Stomach (tissue), 4 donors: ENCODE measurements around the gene SMAD3.

Source experiments
- CTCF ChIP-seq, 7 experiments: fragments of 450-650 bp in 4 of 7; fragments of 200-600 bp in 3 of 7; sonication (generic) in 3 of 7; IDR thresholded peaks; one replicate each; pipeline ENCODE4 v1.5.1; 2016 to 2019; ENCODE audit warnings: antibody characterized with exemption in 7 of 7, control low read depth in 2 of 7, mild to moderate bottlenecking in 1 of 7
- EP300 ChIP-seq: sonication (generic); formaldehyde crosslinking; IDR thresholded peaks from one replicate; pipeline ENCODE4 v1.6.1; 2017; ENCODE audit warnings: antibody characterized with exemption
- POLR2A ChIP-seq, 4 donors: fragments of 450-650 bp; IDR thresholded peaks; one replicate each; pipeline ENCODE4 v1.6.1; 2016; ENCODE audit warnings: antibody characterized with exemption in 4 of 4, control low read depth in 2 of 4, mild to moderate bottlenecking in 1 of 4, moderate library complexity in 1 of 4
- POLR2AphosphoS5 ChIP-seq, 3 donors: sonication (generic); formaldehyde crosslinking; IDR thresholded peaks; one replicate each; pipeline ENCODE4 v1.6.1; 2016; ENCODE audit warnings: antibody characterized with exemption in 3 of 3

GRCh38 chr15:67047149-67047661 lies 18.2 kb upstream of the SMAD3 start:
- TF ChIP-seq POLR2AphosphoS5 (IDR thresholded peaks at IDR 0.05) (no peak), CTCF (IDR thresholded peaks at IDR 0.05) (no peak), POLR2A (IDR thresholded peaks at IDR 0.05) (no peak), EP300 (no peak)
